SK-N-SH treated with all-trans-retinoic acid at 6 μM for 48 hours (cell line): ENCODE measurements around the gene MYOM1.

ENCODE experiments used
- ARNTL ChIP-seq: fragments of 450-650 bp; formaldehyde crosslinking; IDR thresholded peaks from 2 replicates; pipeline ENCODE4 v1.5.0; 2020; ENCODE audit warnings: low read depth, mild to moderate bottlenecking, moderate library complexity, borderline replicate concordance
- CREB5 ChIP-seq: fragments of 250-450 bp; sonication (Bioruptor Pico); IDR thresholded peaks from 2 replicates; pipeline ENCODE4 v1.5.1; 2020; ENCODE audit warnings: low read depth, mild to moderate bottlenecking, moderate library complexity
- GLIS3 ChIP-seq: fragments of 250-450 bp; sonication (Bioruptor Pico); IDR thresholded peaks from 2 replicates; pipeline ENCODE4 v1.5.0; 2020; ENCODE audit warnings: mild to moderate bottlenecking, moderate library complexity
- OSR1 ChIP-seq: fragments of 250-450 bp; sonication (Bioruptor Pico); IDR thresholded peaks from 2 replicates; pipeline ENCODE4 v1.8.0; 2022; ENCODE audit warnings: moderate library complexity, mild to moderate bottlenecking, inconsistent platforms
- PATZ1 ChIP-seq: fragments of 250-450 bp; sonication (Bioruptor Pico); IDR thresholded peaks from 2 replicates; pipeline ENCODE4 v1.8.0; 2020; ENCODE audit warnings: mild to moderate bottlenecking, moderate library complexity, borderline replicate concordance
- SNAI2 ChIP-seq: fragments of 250-450 bp; sonication (Bioruptor Pico); IDR thresholded peaks from 2 replicates; pipeline ENCODE4 v1.5.0; 2020; ENCODE audit warnings: mild to moderate bottlenecking, moderate library complexity
- TCF4 ChIP-seq: fragments of 250-450 bp; sonication (Bioruptor Pico); IDR thresholded peaks from 2 replicates; pipeline ENCODE4 v1.8.0; 2021; ENCODE audit warnings: mild to moderate bottlenecking, moderate library complexity, borderline replicate concordance
- TSHZ2 ChIP-seq: fragments of 250-450 bp; sonication (Bioruptor Pico); IDR thresholded peaks from 2 replicates; pipeline ENCODE4 v1.5.0; 2020; ENCODE audit warnings: mild to moderate bottlenecking, moderate library complexity
- ZC3H10 ChIP-seq: fragments of 250-450 bp; sonication (Bioruptor Pico); IDR thresholded peaks from 2 replicates; pipeline ENCODE4 v1.5.1; 2021; ENCODE audit warnings: mild to moderate bottlenecking, moderate library complexity
- ZFP3 ChIP-seq: fragments of 250-450 bp; sonication (Bioruptor Pico); IDR thresholded peaks from 2 replicates; pipeline ENCODE4 v1.5.0; 2020; ENCODE audit warnings: mild to moderate bottlenecking, moderate library complexity
- ZFP30 ChIP-seq: fragments of 450-650 bp; formaldehyde crosslinking; IDR thresholded peaks from 2 replicates; pipeline ENCODE4 v1.5.0; 2022; ENCODE audit warnings: mild to moderate bottlenecking, moderate library complexity
- ZNF565 ChIP-seq: fragments of 450-650 bp; formaldehyde crosslinking; conservative IDR thresholded peaks from 2 replicates; pipeline ENCODE4 v1.5.0; 2020; ENCODE audit warnings: low read depth, mild to moderate bottlenecking, moderate library complexity
- ZNF8 ChIP-seq: fragments of 450-650 bp; formaldehyde crosslinking; IDR thresholded peaks from 2 replicates; pipeline ENCODE4 v1.5.0; 2020; ENCODE audit warnings: mild to moderate bottlenecking, moderate library complexity

GRCh38 chr18:3266062-3266608 is 46.4 kb upstream of the MYOM1 start:
- TF ChIP-seq GLIS3 (CRISPR knock-in tag) (no peak), ZFP3 (CRISPR knock-in tag) (no peak), ZFP30 (no peak), TSHZ2 (CRISPR knock-in tag) (no peak), ARNTL (CRISPR knock-in tag) (no peak), PATZ1 (CRISPR knock-in tag) (no peak), CREB5 (CRISPR knock-in tag) (no peak), SNAI2 (no peak), ZNF8 (CRISPR knock-in tag) (no peak), TCF4 (CRISPR knock-in tag) (no peak), OSR1 (CRISPR knock-in tag) (no peak), ZNF565 (CRISPR knock-in tag) (no peak), ZC3H10 (CRISPR knock-in tag) (no peak)
